ENCODE measurements around the gene TADA3.
"Not testable (repeated sequence)": the region's sequence is repeated elsewhere in the genome, so short reads cannot be mapped to it uniquely, and the experiment has no call there.

GRCh38 chr3:9771007-9771406, 21.3 kb downstream of the TADA3 start:
- not testable (repeated sequence) for TF ChIP-seq EZH2phosphoT487 (IDR thresholded peaks at IDR 0.05; ENCODE audit: borderline replicate concordance, low read depth, low read length)
- TF ChIP-seq, protein P1, sequence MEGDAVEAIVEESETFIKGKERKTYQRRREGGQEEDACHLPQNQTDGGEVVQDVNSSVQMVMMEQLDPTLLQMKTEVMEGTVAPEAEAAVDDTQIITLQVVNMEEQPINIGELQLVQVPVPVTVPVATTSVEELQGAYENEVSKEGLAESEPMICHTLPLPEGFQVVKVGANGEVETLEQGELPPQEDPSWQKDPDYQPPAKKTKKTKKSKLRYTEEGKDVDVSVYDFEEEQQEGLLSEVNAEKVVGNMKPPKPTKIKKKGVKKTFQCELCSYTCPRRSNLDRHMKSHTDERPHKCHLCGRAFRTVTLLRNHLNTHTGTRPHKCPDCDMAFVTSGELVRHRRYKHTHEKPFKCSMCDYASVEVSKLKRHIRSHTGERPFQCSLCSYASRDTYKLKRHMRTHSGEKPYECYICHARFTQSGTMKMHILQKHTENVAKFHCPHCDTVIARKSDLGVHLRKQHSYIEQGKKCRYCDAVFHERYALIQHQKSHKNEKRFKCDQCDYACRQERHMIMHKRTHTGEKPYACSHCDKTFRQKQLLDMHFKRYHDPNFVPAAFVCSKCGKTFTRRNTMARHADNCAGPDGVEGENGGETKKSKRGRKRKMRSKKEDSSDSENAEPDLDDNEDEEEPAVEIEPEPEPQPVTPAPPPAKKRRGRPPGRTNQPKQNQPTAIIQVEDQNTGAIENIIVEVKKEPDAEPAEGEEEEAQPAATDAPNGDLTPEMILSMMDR (conservative IDR thresholded peaks at IDR 0.05; ENCODE audit: low read length), result not testable (repeated sequence)
